OCI-LY7 (cell line): ENCODE results near the gene TUBB3.

Experiments used
- CTCF ChIP-seq: fragments of 200-600 bp; sonication (generic); conservative IDR thresholded peaks from 2 replicates; pipeline ENCODE4 v1.5.1; 2014; ENCODE audit warnings: mild to moderate bottlenecking, antibody characterized with exemption, low read length, moderate library complexity, mixed read lengths
- EZH2phosphoT487 ChIP-seq: fragments of 200-600 bp; sonication (generic); IDR thresholded peaks from 2 replicates; pipeline ENCODE4 v1.6.1; 2018; ENCODE audit warnings: low read depth, borderline replicate concordance, mild to moderate bottlenecking, mixed run types, antibody characterized with exemption, low read length, moderate library complexity, mixed read lengths

GRCh38 chr16:89924297-89924924 is 1.3 kb downstream of the TUBB3 start:
- peak; percentile 44 for TF ChIP-seq CTCF
- TF ChIP-seq EZH2phosphoT487 = no peak
